Trophoblast cell (in vitro differentiated cells and primary cell): Measurements from ENCODE around the gene SLC5A10.
"Not testable (repeated sequence)": the region's sequence is repeated elsewhere in the genome, so short reads cannot be mapped to it uniquely, and the experiment has no call there.

Experiments used
- DNase-seq, 2 donors: peaks; one replicate each; pipeline ENCODE4 v3.0.0-alpha.2; 2016
- H2AFZ ChIP-seq: 2 replicates; pipeline ENCODE4 v1.6.1; 2013; ENCODE audit warnings: low read length, moderate library complexity, mild to moderate bottlenecking; ENCODE audit not compliant: insufficient read depth, poor library complexity
- H2AK5ac ChIP-seq: 2 replicates; pipeline ENCODE4 v1.6.1; 2013; ENCODE audit warnings: mild to moderate bottlenecking, low read length
- H2BK120ac ChIP-seq: 2 replicates; pipeline ENCODE4 v1.6.1; 2013; ENCODE audit warnings: low read length, mild to moderate bottlenecking, moderate library complexity; ENCODE audit not compliant: insufficient read depth, poor library complexity
- H2BK12ac ChIP-seq: 2 replicates; pipeline ENCODE4 v1.6.1; 2013; ENCODE audit warnings: mild to moderate bottlenecking, low read length, moderate library complexity
- H2BK5ac ChIP-seq: 2 replicates; pipeline ENCODE4 v1.6.1; 2013; ENCODE audit warnings: low read length, low read depth, moderate library complexity, mild to moderate bottlenecking; ENCODE audit not compliant: poor library complexity
- H3K14ac ChIP-seq: 2 replicates; pipeline ENCODE4 v1.6.1; 2013; ENCODE audit warnings: mild to moderate bottlenecking, low read length
- H3K18ac ChIP-seq: 2 replicates; pipeline ENCODE4 v1.6.1; 2013; ENCODE audit warnings: mild to moderate bottlenecking, low read length
- H3K23ac ChIP-seq: 2 replicates; pipeline ENCODE4 v1.6.1; 2013; ENCODE audit warnings: low read length
- H3K27ac ChIP-seq: 2 replicates; pipeline ENCODE4 v1.5.1; 2013; ENCODE audit warnings: low read depth, mild to moderate bottlenecking, inconsistent platforms, low read length, moderate library complexity
- H3K27me3 ChIP-seq: 2 replicates; pipeline ENCODE4 v1.6.1; 2013; ENCODE audit warnings: inconsistent platforms, mild to moderate bottlenecking, low read length, moderate library complexity; ENCODE audit not compliant: insufficient read depth
- H3K36me3 ChIP-seq, 2 experiments: 1 replicate in 1 of 2; 2 replicates in 1 of 2; pipeline ENCODE4 v1.6.1; 2013; ENCODE audit warnings: low read length in 2 of 2, mild to moderate bottlenecking in 2 of 2, moderate library complexity in 1 of 2; ENCODE audit not compliant: insufficient read depth in 2 of 2, control insufficient read depth in 1 of 2
- H3K4ac ChIP-seq: 2 replicates; pipeline ENCODE4 v1.6.1; 2013; ENCODE audit warnings: low read depth, mild to moderate bottlenecking, low read length, moderate library complexity
- H3K4me1 ChIP-seq, 2 experiments: 1 replicate in 1 of 2; 2 replicates in 1 of 2; pipeline ENCODE4 v1.6.1; 2013; ENCODE audit warnings: low read length in 2 of 2, mild to moderate bottlenecking in 2 of 2, moderate library complexity in 1 of 2; ENCODE audit not compliant: insufficient read depth in 2 of 2, control insufficient read depth in 1 of 2
- H3K4me2 ChIP-seq: 2 replicates; pipeline ENCODE4 v1.6.1; 2013; ENCODE audit warnings: inconsistent platforms, mild to moderate bottlenecking, low read length, moderate library complexity
- H3K4me3 ChIP-seq: 2 replicates; pipeline ENCODE4 v1.5.1; 2013; ENCODE audit warnings: mild to moderate bottlenecking, low read depth, low read length, inconsistent platforms
- H3K79me1 ChIP-seq: one replicate; pipeline ENCODE4 v1.6.1; 2013; ENCODE audit warnings: low read length
- H3K79me2 ChIP-seq: 2 replicates; pipeline ENCODE4 v1.6.1; 2013; ENCODE audit warnings: low read length, mild to moderate bottlenecking; ENCODE audit not compliant: control insufficient read depth, insufficient read depth, poor library complexity
- H3K9ac ChIP-seq: 2 replicates; pipeline ENCODE4 v1.6.1; 2013; ENCODE audit warnings: mild to moderate bottlenecking, low read length
- H3K9me3 ChIP-seq: 2 replicates; pipeline ENCODE4 v1.6.1; 2013; ENCODE audit warnings: low read depth, mild to moderate bottlenecking, control low read depth, inconsistent platforms, low read length; ENCODE audit not compliant: insufficient read depth
- H4K12ac ChIP-seq: 2 replicates; pipeline ENCODE4 v1.6.1; 2013; ENCODE audit warnings: low read depth, mild to moderate bottlenecking, low read length, moderate library complexity
- H4K8ac ChIP-seq: 2 replicates; pipeline ENCODE4 v1.6.1; 2013; ENCODE audit warnings: low read depth, mild to moderate bottlenecking, low read length, moderate library complexity
- H4K91ac ChIP-seq: one replicate; pipeline ENCODE4 v1.6.1; 2013; ENCODE audit warnings: low read depth, mild to moderate bottlenecking, low read length, moderate library complexity
- WGBS: extraction: QIAGEN DNeasy Blood & Tissue Kit; methylation state at CpG from one replicate; pipeline ENCODE4 v1.1.7; 2013; ENCODE audit warnings: missing lambda C conversion rate; ENCODE audit not compliant: insufficient read length, insufficient coverage; ENCODE audit errors: extremely low coverage; 5-methylcytosine and 5-hydroxymethylcytosine counted together

The SLC5A10 gene

DNA sequence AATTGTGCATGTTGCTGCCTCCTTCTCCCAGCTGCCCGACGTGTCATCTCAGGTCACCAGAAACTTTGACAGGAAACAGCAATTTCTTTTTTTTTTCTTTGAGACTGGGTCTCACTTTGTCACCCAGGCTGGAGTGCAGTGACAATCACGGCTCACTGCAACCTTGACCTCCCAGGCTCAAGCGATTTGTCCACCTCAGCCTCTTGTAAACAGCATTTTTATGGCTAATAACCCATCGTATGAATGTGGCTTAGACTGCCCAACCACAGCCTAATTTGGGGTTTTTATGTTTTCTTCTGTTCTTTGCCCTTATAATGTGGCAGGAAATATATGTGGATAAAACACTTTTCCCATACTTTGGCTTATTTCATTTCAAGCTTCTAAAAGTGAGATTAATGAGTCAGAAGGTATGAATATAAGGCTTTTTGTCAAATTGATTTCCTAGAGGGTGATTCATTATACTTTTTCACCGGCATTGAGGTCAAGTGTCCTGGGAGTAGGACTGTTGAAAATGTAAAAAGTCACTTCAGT is 31.0 kb upstream of the SLC5A10 start:
- no peak overlapping the region for H2AK5ac ChIP-seq
- no peak overlapping the region for H2AFZ ChIP-seq
- no peak overlapping the region for H4K8ac ChIP-seq
- H3K36me3 ChIP-seq = peaks cover 14 to 17% of the 10 kb centered on the region in 2 experiments
- no peaks in the 10 kb centered on the region for H3K79me2 ChIP-seq
- H3K79me1 ChIP-seq = no peaks in the 10 kb centered on the region
- H2BK120ac ChIP-seq = no peak overlapping the region
- H2BK12ac ChIP-seq = no peak overlapping the region
- no peaks in the 10 kb centered on the region for H3K27me3 ChIP-seq
- no peaks in the 10 kb centered on the region for H3K9me3 ChIP-seq
- H3K27ac ChIP-seq = no peak overlapping the region
- H3K18ac ChIP-seq = no peak overlapping the region
- H3K14ac ChIP-seq = no peak overlapping the region
- H3K23ac ChIP-seq = no peak overlapping the region
- no peak overlapping the region for H3K4me3 ChIP-seq
- no peak for DNase-seq
- no peak overlapping the region for H4K91ac ChIP-seq
- H4K12ac ChIP-seq = no peak overlapping the region
- no peak overlapping the region for H3K9ac ChIP-seq
- no peak overlapping the region for H3K4me2 ChIP-seq
- no peaks in the 10 kb centered on the region for H3K4me1 ChIP-seq
- no CpG with 5 or more reads among the region's 6 CpGs for WGBS
- no peak overlapping the region for H2BK5ac ChIP-seq
- H3K4ac ChIP-seq = no peak overlapping the region

DNA sequence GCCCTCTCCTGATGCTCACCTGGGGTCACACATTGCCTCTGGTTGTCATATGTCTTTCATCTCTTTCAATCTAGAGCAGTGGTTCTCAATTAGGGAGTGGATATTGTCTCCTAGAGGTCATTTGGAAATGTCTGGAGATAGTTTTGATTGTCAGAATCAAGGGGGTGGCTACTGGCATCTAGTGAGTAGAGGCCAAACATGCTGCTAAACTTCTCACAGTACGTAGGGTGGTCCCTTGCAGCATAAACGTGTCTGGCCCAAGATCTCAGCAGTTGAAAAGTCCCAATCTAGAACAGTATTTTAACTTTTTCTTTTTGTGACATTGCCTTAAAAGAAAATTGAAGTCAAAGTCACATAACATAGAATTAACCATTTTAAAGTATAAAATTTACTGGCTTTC is 30.5 kb upstream of the SLC5A10 start:
- no peak overlapping the region for H2BK120ac ChIP-seq
- no peaks in the 10 kb centered on the region for H3K9me3 ChIP-seq
- no peaks in the 10 kb centered on the region for H3K4me1 ChIP-seq
- H4K91ac ChIP-seq = no peak overlapping the region
- no peak overlapping the region for H2AK5ac ChIP-seq
- H3K4me3 ChIP-seq = no peak overlapping the region
- peaks cover 14% of the 10 kb centered on the region in 2 experiments for H3K36me3 ChIP-seq
- no peaks in the 10 kb centered on the region for H3K79me2 ChIP-seq
- H2AFZ ChIP-seq = no peak overlapping the region
- H3K79me1 ChIP-seq = no peaks in the 10 kb centered on the region
- no peaks in the 10 kb centered on the region for H3K27me3 ChIP-seq
- H4K12ac ChIP-seq = no peak overlapping the region
- H4K8ac ChIP-seq = no peak overlapping the region
- no peak overlapping the region for H3K23ac ChIP-seq
- H3K4me2 ChIP-seq = no peak overlapping the region
- no peak overlapping the region for H3K14ac ChIP-seq
- H3K4ac ChIP-seq = no peak overlapping the region
- H2BK5ac ChIP-seq = no peak overlapping the region
- no peak overlapping the region for H3K9ac ChIP-seq
- no peak overlapping the region for H3K27ac ChIP-seq
- DNase-seq = no peak
- no CpG with 5 or more reads among the region's 2 CpGs for WGBS
- no peak overlapping the region for H2BK12ac ChIP-seq
- no peak overlapping the region for H3K18ac ChIP-seq

GRCh38 chr17:18921912-18922451 is 30.0 kb upstream of the SLC5A10 start:
- Histone ChIP-seq H4K91ac (no peak overlapping the region), H3K23ac (no peak overlapping the region), H3K18ac (no peak overlapping the region), H3K27ac (no peak overlapping the region), H4K8ac (no peak overlapping the region), H3K4me3 (no peak overlapping the region), H2BK12ac (no peak overlapping the region), H3K9me3 (no peaks in the 10 kb centered on the region), H3K79me2 (no peaks in the 10 kb centered on the region), H4K12ac (no peak overlapping the region), H2BK5ac (no peak overlapping the region), H3K27me3 (no peaks in the 10 kb centered on the region), H3K36me3 (peaks cover 12 to 16% of the 10 kb centered on the region in 2 experiments), H2AK5ac (no peak overlapping the region), H3K14ac (no peak overlapping the region), H3K4me1 (no peaks in the 10 kb centered on the region), H3K79me1 (no peaks in the 10 kb centered on the region), H2AFZ (no peak overlapping the region), H3K9ac (no peak overlapping the region), H3K4ac (no peak overlapping the region), H2BK120ac (no peak overlapping the region), H3K4me2 (no peak overlapping the region)
- no peak for DNase-seq
- no CpG with 5 or more reads among the region's 4 CpGs for WGBS

- not testable (repeated sequence) for H2BK5ac ChIP-seq, H3K79me1 ChIP-seq, H4K91ac ChIP-seq, H3K4me3 ChIP-seq, H3K4me1 ChIP-seq, H2BK120ac ChIP-seq, H4K8ac ChIP-seq, H3K18ac ChIP-seq, H2BK12ac ChIP-seq, DNase-seq, H4K12ac ChIP-seq, H2AK5ac ChIP-seq, H2AFZ ChIP-seq, H3K9ac ChIP-seq, H3K27ac ChIP-seq, H3K9me3 ChIP-seq, H3K23ac ChIP-seq, H3K14ac ChIP-seq, H3K4ac ChIP-seq, H3K79me2 ChIP-seq, H3K4me2 ChIP-seq, H3K27me3 ChIP-seq
- WGBS = no CpG with 5 or more reads among the region's 7 CpGs
- peaks cover 12 to 16% of the 10 kb centered on the region in 2 experiments for H3K36me3 ChIP-seq
These were observed 29.4 kb upstream of the SLC5A10 start for GRCh38 chr17:18922596-18922995.
